NAMALWA (cell line): ENCODE data around the gene FBXW4.
A peak's percentile ranks its signal among the peaks of the same experiment; 100 is the strongest.

Experiments used
- DNase-seq: peaks from one replicate; pipeline ENCODE4 v3.0.0-alpha.2; 2015; ENCODE audit warnings: low spot score

FBXW4 gene

GRCh38 chr10:101580486-101581399, 114.2 kb downstream of the FBXW4 start:
- no peak for DNase-seq

- DNase-seq = no peak
Measured at GRCh38 chr10:101579516-101579870, 115.5 kb downstream of the FBXW4 start.

GRCh38 chr10:101578803-101579515, 116.0 kb downstream of the FBXW4 start:
- DNase-seq = no peak

GRCh38 chr10:101578192-101578591, 116.8 kb downstream of the FBXW4 start:
- DNase-seq = no peak

GRCh38 chr10:101577121-101577871, 117.7 kb downstream of the FBXW4 start:
- no peak for DNase-seq

- DNase-seq = no peak
Measured at GRCh38 chr10:101576211-101576863, 118.6 kb downstream of the FBXW4 start.

- DNase-seq = no peak
Measured at GRCh38 chr10:101575580-101576210, 119.3 kb downstream of the FBXW4 start.

GRCh38 chr10:101575091-101575490, 119.9 kb downstream of the FBXW4 start:
- DNase-seq = no peak

- no peak for DNase-seq
Measured at GRCh38 chr10:101573885-101574753, 120.9 kb downstream of the FBXW4 start.

- DNase-seq = no peak
Measured at GRCh38 chr10:101572785-101573184, 122.2 kb downstream of the FBXW4 start.

- DNase-seq = no peak
Measured at GRCh38 chr10:101572126-101572525, 122.8 kb downstream of the FBXW4 start.

- DNase-seq = no peak
Measured at GRCh38 chr10:101571271-101571925, 123.6 kb downstream of the FBXW4 start.

- no peak for DNase-seq
Measured at GRCh38 chr10:101570428-101571270, 124.3 kb downstream of the FBXW4 start.

GRCh38 chr10:101569622-101570427, 125.1 kb downstream of the FBXW4 start:
- peak; percentile 80 for DNase-seq

GRCh38 chr10:101569323-101569621, 125.7 kb downstream of the FBXW4 start:
- DNase-seq = no peak

GRCh38 chr10:101568054-101568745, 126.8 kb downstream of the FBXW4 start:
- DNase-seq = no peak

- no peak for DNase-seq
Measured at GRCh38 chr10:101567165-101568006, 127.6 kb downstream of the FBXW4 start.
